GM20431 (cell line): Measurements from ENCODE around the gene ISCU.

Source experiments
- in situ Hi-C: fragments of 300-500 bp; cut with MseI, MboI; formaldehyde crosslinking; loops from one replicate; pipeline ENCODE4 v1.15.0; 2020; ENCODE audit warnings: low sequenced_read_pairs; ENCODE audit not compliant: unreplicated experiment

ISCU gene

DNA sequence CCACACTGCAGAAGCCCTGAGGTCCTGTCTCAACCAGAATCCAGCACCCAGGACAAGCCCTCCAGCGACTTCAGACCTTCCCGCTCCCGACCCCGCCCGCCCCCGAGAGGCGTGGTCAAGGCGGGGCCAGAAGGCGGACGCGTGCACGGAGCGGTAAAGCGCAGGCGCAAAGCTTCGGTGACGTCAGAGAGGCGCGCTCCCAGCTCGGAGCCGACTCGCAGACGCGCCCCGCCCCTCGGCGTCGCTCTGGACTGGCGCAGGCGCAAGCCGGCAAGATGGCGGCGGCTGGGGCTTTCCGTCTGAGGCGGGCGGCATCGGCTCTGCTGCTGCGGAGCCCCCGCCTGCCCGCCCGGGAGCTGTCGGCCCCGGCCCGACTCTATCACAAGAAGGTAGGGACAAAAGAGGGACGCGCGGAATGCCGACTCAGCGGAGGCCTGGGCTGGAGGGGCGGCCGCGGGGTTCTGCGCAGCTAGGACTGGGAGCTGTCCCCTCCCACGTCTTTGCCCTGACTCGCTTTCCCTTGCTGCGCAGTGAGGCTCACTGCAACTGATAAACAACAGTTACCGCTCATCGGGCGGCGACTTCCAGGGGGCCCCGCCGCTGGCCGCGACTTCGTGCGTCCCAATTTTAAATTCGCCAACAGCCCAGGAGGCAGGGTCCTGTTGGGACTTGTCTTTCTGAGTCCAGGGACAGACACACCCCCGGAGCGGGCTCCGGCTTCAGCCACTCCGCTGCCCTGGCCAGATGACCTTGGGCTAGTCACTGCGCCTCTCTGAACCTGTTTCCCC, at the start of gene ISCU:
ISCU (plus strand) TSS at position 249 of the 788 bp plus-strand sequence; CDS start at position 276, 27 bp downstream.
- in situ Hi-C loops = loop anchor here (10.0 kb wide), 1 partner anchor 52 kb away; no protein-coding TSS in a partner anchor

DNA sequence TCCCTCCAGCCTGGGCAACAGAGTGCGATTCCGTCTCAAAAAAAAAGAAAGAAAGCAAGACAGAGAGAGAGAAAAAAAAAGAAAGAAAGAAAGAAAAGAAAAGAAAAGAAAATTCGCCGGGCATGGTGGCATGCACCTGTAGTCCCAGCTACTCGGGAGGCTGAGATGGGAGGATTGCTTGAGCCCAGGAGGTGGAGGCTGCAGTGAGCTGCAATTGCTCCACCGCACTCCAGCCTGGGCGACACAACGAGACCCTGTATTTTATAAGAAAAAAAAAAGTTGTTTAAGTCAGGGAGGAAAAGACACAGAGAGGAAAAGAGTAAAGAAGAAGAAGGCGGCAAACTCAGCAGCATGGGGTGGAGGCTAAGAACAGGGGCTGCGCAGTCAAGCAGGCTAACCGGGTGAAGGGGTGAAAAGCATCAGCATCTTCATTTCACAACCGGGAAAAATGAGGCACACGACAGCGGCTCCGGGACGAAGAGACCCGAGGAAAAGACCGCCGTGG, 47.9 kb upstream of the ISCU start:
- in situ Hi-C loops = no loop called here

DNA sequence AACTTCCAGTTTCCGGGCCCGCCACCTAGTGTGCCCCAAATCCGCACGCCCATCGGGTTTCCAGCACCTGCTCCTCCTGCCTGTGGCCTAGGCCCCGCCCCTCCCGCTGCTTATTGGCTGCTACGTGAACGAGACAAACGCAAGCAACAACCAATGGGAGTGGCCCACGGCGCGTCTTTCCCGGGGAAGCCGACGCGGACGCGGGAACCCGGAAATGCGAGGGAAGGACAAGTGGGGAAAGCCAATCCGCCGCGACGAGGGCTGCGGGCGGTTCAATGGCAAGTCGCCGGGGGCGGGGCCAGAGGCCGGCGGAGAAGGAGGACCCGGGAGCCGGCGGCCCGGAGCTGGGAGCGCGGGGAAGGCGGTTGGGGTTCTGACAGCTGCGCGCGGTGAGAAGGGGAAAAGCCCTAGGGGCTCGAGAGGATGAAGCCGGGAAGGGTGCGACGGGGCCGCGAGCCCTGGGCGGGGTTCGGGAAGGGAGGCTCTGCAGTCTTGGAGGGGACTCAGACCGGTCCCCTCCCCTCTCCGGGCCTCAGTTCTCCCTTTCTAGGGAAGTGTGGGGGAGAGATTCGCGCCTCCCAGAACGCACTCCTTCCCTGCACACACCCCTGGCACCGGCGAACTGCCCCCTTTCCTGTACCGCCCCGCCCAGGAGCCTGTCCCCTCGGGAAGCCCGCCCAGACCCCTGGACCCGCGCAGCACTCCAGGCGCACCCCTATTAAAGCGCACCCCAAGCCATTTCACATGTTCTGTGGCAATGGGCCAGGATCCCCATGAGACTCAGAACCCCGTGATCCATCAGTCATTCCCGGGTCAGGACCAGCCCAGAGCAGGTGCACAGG, 47.2 kb upstream of the ISCU start, which contains the start of gene FICD:
FICD (plus strand) TSS at position 305 of the 842 bp plus-strand sequence. CDS start 1,696 bp downstream, outside the sequence.
- in situ Hi-C loops = no loop called here

DNA sequence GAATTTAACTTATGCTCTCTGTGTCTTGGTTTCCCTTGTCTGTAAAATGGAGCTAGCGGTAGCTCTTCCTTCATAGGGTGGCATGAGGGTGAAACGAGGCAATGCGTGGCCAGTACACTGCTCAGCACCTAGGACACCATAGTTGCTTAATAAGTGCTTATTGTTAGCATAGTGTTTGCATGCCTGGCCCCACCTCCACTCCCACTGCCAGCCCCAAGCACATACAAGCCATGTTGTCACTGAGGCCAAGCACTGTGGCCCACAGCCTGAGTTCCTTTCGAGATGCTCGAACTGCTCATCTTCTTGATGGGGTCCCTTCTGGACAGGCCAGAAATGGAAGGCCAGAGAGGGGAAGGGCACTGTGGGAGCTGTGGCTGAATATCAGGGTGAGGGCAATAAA, 46.5 kb upstream of the ISCU start:
- in situ Hi-C loops = no loop called here

- in situ Hi-C loops = no loop called here
Measured at GRCh38 chr12:108516511-108517275, 45.7 kb upstream of the ISCU start.

- in situ Hi-C loops = no loop called here
Measured at GRCh38 chr12:108517288-108518100, 44.9 kb upstream of the ISCU start.

GRCh38 chr12:108518101-108518715, 44.2 kb upstream of the ISCU start:
- in situ Hi-C loops = no loop called here

DNA sequence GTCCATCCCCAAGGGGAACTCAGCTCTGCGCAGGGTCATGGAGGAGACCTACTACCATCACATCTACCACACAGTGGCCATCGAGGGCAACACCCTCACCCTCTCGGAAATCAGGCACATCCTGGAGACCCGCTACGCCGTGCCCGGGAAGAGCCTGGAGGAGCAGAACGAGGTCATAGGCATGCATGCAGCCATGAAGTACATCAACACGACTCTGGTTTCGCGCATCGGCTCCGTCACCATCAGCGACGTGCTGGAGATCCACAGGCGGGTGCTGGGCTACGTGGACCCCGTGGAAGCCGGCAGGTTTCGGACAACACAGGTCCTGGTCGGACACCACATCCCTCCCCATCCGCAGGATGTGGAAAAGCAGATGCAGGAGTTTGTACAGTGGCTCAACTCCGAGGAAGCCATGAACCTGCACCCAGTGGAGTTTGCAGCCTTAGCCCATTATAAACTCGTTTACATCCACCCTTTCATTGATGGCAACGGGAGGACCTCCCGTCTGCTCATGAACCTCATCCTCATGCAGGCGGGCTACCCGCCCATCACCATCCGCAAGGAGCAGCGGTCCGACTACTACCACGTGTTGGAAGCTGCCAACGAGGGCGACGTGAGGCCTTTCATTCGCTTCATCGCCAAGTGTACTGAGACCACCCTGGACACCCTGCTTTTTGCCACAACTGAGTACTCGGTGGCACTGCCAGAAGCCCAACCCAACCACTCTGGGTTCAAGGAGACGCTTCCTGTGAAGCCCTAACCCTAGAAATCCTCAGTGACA, 43.5 kb upstream of the ISCU start:
- in situ Hi-C loops = no loop called here

- in situ Hi-C loops = no loop called here
Measured at GRCh38 chr12:108519558-108519957, 42.8 kb upstream of the ISCU start.

DNA sequence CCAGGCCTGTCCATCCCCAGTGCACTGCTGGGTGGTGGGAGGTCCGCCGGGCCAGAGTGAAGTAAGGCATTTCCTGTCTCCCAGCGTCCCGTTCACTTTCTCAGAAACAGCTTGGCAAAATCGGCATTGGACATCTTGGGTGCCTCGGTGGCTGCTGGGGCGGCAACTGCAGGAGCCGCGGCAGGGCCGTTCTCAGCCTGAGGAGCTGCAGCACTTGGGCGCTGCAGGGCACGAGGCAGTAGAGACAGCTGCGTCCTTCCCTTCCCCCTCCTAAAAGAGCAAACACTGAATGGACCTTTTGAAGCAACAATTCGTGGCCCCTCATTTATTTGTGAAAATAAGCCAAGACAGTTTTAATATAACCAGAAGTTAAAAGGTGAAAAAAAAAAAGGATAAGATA, 39.0 kb upstream of the ISCU start:
- in situ Hi-C loops = no loop called here

DNA sequence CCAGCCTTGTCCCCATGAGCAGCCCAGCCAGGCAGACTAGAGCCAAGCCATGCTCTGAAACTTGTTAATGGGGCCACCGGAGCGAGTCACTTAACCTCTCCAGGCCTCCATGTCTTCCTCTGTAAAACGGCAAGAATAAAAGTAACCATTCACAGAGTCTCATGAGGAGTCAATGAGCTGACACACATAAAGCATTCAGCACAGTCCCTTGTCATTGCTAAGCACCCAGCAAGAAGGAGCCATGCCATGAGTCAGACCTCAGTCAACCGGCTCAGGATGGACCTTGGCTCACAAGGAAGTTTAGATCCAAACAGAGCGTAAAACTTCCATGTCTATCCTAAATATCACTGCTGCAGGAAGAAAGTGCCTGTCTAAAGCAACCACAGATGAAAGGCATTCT, 36.7 kb upstream of the ISCU start:
- in situ Hi-C loops = no loop called here

GRCh38 chr12:108526482-108527165, 35.8 kb upstream of the ISCU start:
- in situ Hi-C loops = no loop called here

DNA sequence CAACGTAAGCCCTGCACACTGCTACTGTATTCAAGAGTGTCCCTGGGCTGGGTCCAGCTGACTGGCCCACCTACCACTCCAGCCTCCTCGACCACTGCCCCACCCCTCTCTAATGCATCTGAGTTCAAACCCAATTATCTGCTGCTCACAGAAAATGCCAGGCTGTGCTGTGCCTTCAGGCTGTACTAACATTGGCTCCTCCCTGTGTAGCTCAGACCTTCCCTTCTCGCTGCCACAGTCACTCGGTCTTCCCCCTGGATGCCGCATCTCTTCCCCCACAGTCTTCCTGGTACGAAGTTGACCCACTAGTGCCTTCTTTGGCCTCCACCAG, 35.3 kb upstream of the ISCU start:
- in situ Hi-C loops = no loop called here

GRCh38 chr12:108530161-108530560, 32.2 kb upstream of the ISCU start:
- in situ Hi-C loops = no loop called here

DNA sequence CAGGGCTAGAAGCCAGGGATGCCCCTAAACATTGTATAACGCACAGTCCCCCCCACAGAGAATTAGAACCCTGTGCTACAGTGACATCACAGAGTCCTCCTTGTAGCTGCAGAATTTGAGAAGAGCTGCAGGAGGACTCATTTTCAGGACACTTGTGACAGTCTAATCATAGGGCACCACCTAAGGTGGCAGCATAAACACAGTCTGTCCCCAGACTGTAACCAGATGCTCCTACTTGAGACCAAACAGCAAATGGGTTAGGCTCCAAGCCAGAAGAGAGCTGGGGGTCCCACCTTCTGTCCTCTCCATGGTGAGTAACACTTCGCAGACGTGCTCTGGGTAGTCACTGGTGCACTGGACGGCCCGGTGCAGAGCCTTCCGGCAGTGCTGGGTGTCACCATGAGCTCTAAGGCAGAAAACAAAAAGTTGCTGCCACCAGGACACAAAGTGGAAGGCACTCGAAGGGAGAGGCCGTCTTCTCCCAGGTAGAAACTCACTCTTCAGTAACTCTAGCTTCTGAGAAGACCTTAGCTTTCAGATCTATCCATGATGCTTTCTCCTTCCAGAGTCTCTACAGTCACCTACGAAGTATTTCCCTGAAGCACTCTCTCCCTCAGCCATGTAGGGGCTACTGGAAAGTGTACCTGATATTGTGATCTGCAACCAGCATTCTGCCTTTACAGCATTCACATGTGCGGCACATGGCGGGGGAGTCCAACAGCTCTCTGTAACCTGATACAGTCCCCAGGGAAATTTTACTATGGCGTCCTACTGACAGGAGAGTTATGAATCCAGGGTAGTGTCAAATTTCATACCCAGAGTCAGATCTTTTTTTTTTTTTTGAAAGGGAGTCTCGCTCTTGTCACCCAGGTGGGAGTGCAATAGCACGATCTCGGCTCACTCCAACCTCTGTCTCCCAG, 30.2 kb upstream of the ISCU start:
- in situ Hi-C loops = no loop called here

GRCh38 chr12:108538146-108538545, 24.2 kb upstream of the ISCU start:
- in situ Hi-C loops = no loop called here
